RCC 7860 (cell line): ENCODE measurements around the gene BMP8B.
"Not testable (repeated sequence)": the region's sequence is repeated elsewhere in the genome, so short reads cannot be mapped to it uniquely, and the experiment has no call there.

ENCODE experiments used
- DNase-seq: peaks from one replicate; pipeline ENCODE4 v3.0.0-alpha.2; 2015; ENCODE audit warnings: low spot score
- FAIRE-seq: peaks from 2 replicates; lab custom pipeline; 2012; peaks lifted over from hg19 to GRCh38; lab: Jason Lieb, UNC

Gene BMP8B

GRCh38 chr1:39816415-39817090 is 27.9 kb upstream of the BMP8B start:
- DNase-seq (peak; percentile 87), FAIRE-seq (peak; percentile 84)

- DNase-seq (no peak), FAIRE-seq (no peak)
Measured at GRCh38 chr1:39812913-39813312, 24.2 kb upstream of the BMP8B start.

- FAIRE-seq (peak; percentile 88), DNase-seq (peak; percentile 72)
Measured at GRCh38 chr1:39808784-39809517, 20.3 kb upstream of the BMP8B start.

- FAIRE-seq (no peak), DNase-seq (no peak)
Measured at GRCh38 chr1:39805385-39805784, 16.7 kb upstream of the BMP8B start.

DNA sequence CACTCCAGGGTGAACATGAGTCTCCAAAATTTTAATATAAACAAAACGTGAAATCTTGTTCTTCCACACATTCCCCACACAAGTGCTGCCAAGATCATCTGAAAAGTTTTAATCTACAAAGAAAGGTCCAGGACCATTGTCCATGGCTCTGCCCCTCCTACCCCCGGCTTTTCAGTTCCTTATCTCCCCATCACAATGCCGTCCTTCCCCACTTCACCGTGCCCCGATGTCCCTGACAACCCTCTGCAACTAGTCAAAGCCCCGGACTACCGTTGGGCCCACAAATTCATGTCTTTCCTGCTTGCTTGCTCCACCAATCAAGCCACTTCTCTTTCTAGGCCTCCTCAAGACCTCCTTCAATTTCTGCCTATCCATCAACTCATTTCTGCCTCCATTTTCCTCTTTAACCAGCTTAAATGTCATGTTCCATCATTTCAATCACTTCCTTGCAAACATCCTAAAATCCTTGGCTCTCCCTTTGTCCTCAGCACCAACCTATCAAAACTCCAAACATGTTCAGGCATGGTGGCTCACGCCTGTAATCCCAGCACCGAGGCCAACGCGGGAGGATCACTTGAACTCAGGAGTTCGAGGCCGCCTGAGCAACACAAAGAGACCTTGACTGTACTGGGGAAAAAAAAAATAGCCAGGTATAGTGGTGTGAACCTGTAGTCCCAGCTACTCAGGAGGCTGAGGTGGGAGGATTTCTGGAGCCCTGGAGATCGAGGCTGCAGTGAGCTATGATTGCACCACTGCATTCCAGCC is 14.0 kb upstream of the BMP8B start:
- DNase-seq (no peak), FAIRE-seq (no peak)

DNA sequence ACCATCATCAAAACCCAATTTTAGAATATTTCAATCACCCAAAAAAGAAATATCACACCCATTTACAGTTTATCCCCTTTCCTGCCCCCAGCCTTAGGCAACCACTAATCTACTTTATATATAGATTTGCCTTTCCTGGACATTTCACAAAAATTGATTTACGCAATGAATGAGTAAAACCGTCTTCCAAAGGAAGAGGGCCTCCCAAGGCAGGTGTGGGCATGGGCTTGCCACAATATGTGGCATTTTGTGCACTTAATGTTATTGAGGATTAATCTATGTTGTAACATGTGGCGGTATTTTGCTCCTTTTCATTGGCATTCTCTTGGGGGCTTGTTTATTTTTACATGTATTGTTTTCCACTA is 11.8 kb upstream of the BMP8B start:
- no peak for FAIRE-seq
- DNase-seq = no peak

DNA sequence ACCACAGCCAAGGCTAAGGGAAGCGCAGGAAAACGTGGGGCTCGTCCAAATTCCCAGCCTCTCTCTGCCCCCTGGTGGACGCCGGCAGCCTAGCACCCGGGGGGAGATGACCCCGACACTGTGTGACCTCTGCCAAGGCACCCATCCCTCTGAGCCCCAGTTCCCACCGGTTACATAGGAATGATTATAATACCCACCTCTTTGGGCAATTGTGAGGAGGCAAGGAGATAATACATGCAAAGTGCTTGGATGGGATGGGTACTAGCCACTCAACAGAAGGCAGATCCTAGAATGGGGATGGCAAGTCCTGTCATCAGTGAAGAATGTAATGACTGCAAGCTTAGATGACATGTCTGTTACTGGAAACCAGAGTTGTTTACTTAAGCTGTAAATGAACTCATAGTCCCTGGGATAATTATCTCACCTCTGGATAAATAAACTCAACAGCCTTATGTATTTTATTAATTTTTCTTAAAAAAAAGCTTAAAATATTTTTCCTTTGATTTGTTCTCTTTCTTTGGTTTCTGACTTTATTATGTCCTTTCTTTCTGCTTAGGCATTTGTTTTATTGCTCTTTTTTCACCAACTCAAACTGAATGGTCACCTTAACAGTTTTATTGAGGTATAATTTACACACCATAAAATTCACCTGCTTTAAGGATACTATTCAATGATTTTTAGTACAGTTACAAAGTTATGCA is 11.3 kb upstream of the BMP8B start:
- peak; percentile 79 for FAIRE-seq

DNA sequence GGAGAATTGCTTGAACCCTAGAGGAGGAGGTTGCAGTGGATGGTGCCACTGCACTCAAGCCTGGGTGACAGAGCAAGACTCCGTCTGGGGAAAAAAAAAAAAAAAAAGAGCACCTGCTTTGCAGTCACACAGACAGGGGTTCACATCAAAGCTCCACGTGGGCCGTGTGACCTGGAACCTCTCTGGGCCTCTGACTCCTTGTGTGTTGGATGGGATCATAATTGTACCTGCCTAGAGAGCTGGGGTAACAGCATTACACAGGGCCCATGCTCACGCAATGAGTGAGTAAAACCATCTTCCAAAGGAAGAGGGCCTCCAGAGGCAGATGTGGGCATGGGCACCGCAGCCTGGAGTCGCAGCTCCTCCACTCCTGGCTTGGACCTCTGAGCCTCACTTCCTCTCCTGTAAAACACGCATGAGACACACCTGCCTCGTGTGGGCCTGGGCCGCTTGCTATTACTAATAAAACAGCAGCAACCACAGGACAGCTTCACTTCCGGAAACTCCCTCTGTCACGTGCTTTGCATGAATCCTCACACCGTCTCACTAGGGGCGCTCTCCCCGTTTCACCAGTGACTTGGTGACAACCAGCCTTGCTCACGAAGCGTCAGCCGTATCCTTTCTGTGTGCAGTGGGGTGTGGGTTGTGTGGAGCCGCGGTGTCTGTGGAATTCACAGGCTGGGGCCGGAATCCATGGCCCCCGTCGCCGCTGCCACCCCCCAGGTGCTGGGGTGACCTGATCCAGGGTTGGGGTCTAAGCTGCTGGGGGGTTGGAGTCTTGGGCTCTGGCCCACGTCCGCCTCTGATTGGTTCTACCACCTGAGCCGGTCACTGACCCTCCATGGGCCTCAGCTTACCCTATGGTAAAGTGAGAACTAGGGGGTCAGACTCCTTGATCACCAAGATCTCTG is 10.4 kb upstream of the BMP8B start:
- peak; percentile 80 for FAIRE-seq
- DNase-seq = peak; percentile 95

More for the DNA sequence above, 11.3 kb upstream of the BMP8B start:
- peak; percentile 91 for DNase-seq

DNA sequence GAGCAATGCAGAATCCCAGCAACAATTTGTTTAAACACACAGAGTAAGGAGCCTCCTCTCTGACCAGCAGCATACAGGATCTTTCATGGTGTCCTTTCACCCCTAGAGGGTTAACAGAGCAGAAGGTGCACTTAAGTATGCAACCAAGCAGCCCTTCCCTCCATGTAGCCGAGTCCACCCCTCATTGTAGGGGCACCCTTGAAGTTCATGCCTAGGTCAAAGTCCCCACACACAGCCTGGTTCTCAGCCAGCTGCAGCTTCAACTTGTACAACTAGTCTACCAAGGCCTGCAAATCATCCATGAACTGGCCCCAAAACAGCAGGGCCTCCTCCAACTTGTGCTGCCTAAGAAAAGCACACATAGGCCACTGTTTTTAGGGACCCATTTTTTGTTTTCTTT is 7.0 kb upstream of the BMP8B start:
- FAIRE-seq (no peak), DNase-seq (no peak)

DNA sequence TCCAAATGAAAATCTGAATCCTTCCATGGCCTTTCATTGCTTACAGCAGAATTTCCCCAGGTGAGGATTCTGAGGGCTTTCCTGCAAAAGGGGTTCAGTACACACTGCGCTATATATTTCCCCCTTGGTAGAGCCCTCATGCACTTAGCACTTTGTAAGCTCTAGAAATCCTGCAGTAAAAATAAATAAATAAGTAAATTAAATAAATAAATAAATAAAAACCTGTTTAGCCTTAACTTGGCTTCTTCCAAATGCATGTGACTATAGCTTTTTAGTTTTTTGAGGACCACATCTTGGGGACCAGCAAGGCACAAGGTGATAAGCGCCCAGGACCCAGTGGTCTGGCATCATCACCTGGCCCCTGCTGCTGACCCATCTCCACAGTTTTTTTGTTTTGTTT is 3.2 kb upstream of the BMP8B start:
- no peak for FAIRE-seq

DNA sequence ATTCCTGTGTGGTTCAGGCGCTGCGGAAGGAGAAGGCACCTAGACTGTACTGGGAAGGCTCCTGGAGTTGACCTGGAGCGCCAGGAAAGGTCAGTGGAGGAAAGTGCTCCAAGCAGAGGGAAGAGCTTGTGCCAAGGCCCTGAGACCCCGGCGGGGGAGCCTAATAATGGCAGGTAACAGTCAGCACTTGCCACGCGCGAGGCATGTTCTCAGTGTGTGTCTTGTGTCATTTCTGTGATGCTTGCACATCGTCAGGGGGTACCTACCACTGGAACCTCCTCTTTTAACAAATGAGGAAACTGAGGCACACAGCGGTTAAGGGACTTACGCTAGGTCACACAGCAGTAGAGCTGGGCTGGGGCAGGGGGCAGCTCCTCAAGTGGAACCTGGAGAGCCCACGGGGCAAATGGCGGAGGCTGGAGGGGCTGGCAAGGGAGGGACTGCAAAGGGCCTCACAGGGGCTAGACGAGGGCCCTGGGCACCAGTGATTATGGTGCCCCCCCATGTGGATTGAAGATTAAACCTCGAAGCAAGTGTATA is 976 bp upstream of the BMP8B start:
- FAIRE-seq (no peak), DNase-seq (peak; percentile 5)

More for the DNA sequence above, 3.2 kb upstream of the BMP8B start:
- DNase-seq = no peak

DNA sequence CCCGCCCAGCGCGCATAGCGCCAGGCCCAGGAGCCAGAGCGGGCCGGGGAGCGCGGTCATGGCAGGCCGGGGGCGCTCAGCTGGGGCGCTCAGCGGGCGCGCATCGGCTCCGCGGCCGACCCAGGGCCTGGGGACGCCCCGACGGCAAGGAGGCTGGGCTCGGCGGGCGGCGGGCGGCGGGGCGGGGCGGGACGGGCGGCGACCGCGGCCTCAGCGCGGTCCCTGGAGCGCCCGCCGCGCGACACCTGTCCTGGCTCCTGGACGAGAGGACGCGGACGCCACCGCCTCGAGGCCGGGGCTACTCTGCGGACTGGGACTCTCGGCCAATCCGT is 273 bp downstream of the BMP8B start:
- DNase-seq = no peak
- no peak for FAIRE-seq

- not testable (repeated sequence) for FAIRE-seq, DNase-seq
Measured at GRCh38 chr1:39787964-39788363, 701 bp downstream of the BMP8B start.

DNA sequence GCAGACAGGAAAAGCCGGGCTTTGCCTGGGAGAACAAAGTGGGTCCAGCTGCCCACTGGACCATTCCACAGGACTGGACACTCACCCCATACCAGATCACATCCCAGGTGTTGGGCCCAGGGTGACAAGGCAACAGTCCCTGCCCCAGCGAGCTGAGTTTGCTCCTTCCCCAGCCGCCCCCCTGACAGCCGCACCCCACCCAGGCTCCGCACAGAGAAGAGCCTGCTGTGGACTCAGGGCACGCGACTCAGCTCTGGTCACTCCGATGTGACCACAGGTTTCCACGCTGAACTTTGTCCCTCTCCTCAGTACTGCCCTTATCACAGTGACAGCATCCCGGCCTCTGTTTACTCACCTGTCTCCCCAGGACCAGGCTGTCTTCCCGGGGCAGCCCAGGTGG is 1.2 kb downstream of the BMP8B start:
- DNase-seq (no peak), FAIRE-seq (no peak)

- not testable (repeated sequence) for FAIRE-seq
Measured at GRCh38 chr1:39787108-39787375, 1.6 kb downstream of the BMP8B start.

GRCh38 chr1:39786303-39787107 is 2.2 kb downstream of the BMP8B start:
- not testable (repeated sequence) for DNase-seq, FAIRE-seq

More at GRCh38 chr1:39787108-39787375, 1.6 kb downstream of the BMP8B start:
- not testable (repeated sequence) for DNase-seq

DNA sequence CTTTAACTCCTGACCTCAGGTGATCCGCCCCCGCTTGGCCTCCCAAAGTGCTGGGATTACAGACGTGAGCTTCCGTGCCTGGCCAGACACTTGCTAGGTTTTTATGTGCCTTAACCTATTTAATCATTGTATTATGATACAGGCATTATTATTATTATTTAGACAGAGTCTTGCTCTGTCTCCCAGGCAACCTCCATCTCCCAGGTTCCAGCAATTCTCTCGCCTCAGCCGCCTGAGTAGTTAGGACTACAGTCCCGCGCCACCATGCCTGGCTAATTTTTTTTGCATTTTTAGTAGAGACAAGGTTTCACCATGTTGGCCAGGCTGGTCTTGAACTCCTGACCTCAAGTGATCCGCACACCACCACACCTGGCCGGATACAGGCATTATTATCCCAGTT is 6.0 kb downstream of the BMP8B start:
- not testable (repeated sequence) for FAIRE-seq, DNase-seq

DNA sequence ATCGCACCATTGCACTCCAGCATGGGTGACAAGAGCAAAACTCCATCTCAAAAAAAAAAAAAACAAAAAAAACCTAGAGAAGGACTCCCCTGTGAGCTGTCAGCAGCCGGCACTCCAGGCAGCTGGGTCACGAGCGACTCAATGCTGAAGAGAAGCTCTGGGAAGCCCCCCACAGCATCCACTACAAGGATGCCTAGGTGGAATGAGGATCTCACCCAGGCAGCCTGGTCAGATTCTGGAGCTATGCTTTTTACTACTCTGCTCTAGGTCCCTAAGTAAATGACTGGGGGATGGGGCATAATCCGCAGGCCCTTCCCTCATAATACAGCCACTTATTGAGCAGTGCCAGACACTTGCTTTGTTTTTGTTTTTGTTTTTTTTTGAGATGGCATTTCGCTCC is 6.6 kb downstream of the BMP8B start:
- FAIRE-seq (no peak), DNase-seq (no peak)

GRCh38 chr1:39781349-39781715 is 7.3 kb downstream of the BMP8B start:
- DNase-seq (no peak), FAIRE-seq (no peak)
